ENCODE data around the gene ERBB3.

The ERBB3 gene

DNA sequence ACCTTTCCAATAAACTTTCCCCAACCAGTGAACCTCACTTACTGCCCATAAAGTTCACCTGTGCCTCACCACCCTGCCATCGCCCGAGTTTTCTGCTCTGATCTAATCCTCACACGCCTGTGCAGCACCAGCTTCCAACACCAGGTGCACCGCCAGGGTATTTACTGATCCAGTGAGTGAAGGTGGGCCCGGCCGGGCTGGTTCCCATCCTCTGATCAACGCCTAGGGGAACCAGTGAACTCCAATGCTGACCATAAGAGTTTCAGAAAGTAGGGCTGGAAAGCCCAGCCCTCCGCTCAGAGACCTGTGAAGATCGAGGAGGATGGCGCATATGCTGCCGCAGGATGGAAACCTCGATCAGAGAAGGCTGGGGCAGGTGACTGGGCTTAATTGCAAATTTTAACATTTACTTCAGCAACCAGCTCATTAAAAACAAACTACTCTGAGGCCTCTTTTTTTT lies 71.7 kb downstream of the ERBB3 start:
- peak in 41 of 42 donors; percentile 15 to 74 (median 52) for DNase-seq
- intact Hi-C loops (cut with DNase I) = loop anchor here (5.0 kb wide), 1 partner anchor 34 kb away; the partner anchor contains the start of genes RPL41 and ZC3H10

- intact Hi-C loops (cut with DNase I) = loop anchor here (5.0 kb wide), 1 partner anchor 35 kb away; the partner anchor contains the start of genes RPL41 and ZC3H10
- DNase-seq = peak; percentile 87 to 98 (median 94)
Observed at GRCh38 chr12:56152132-56152755, 72.3 kb downstream of the ERBB3 start, which contains the start of gene MYL6B. TSS of gene MYL6B (plus strand) at chr12:56152587. CDS start at chr12:56153919, 1,332 bp downstream.
